ENCODE results near the gene SPATA2. TPM values are rescaled to one million over a fixed set of nuclear protein-coding genes. Genes with fewer than 3 reads are reported as not detected.
A peak's percentile ranks its signal among the peaks of the same experiment; 100 is the strongest.

The SPATA2 gene

DNA sequence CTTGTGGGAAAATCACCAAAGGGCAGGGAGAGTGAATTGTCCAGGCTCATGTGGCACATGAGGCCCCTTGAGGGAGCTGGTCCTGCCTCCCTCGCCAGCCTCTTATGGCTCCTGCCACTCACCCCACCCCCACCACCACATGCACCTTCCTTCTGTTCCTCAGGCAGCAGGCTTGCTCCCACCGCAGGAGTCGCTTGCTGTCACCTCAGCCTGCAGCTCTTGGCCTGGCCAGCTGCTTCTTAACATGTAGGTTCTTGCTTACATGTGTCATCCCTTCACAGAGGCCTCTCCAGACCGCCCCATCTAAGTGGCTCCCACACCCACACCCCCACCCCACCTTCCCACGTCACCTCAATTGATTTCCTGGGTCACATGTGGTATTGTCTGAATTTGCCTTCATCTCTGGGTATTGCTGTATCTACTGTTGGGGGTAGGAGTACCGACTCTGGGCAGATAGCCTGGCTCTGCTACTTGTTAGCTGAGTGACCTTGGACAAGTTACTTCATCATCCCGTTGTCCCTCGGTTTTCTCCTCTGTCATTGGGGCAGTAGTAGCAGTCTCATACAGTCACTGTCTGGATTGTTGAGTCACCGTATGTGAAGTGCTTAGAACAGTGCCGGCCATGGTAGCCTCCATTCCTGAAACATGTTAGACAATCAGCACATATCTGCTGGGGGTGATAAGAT lies 61.0 kb downstream of the SPATA2 start:
- Histone ChIP-seq H4K91ac (ENCODE audit: low read depth, low read length, poor library complexity) (no peak overlapping the region), H3K27ac (replicated peaks; ENCODE audit: low read length) (no peak overlapping the region), H3K4me1 (ENCODE audit: control insufficient read depth in 2 of 2, insufficient read depth in 1 of 2, low read depth in 1 of 2, low read length in 2 of 2) (peaks cover 3 to 39% of the 10 kb centered on the region in 2 donors), H3K23ac (ENCODE audit: low read depth, low read length, poor library complexity) (peak overlapping the region; percentile 14), H4K8ac (ENCODE audit: low read depth, low read length) (no peak overlapping the region), H3K9me3 (replicated peaks in 1 of 2; ENCODE audit: control insufficient read depth in 2 of 2, insufficient read depth in 1 of 2, low read depth in 1 of 2, low read length in 2 of 2) (no peaks in the 10 kb centered on the region), H2BK120ac (ENCODE audit: low read depth, low read length) (no peak overlapping the region), H3K9ac (ENCODE audit: low read depth, low read length, poor library complexity) (no peak overlapping the region), H3K18ac (ENCODE audit: low read length) (no peak overlapping the region), H2BK12ac (ENCODE audit: low read length) (no peak overlapping the region), H3K36me3 (replicated peaks in 1 of 2; ENCODE audit: control insufficient read depth in 2 of 2, insufficient read depth in 2 of 2, low read length in 2 of 2) (peaks cover 2 to 39% of the 10 kb centered on the region in 2 donors), H2BK15ac (ENCODE audit: low read length) (no peak overlapping the region), H2AFZ (ENCODE audit: low read length) (no peak overlapping the region), H2AK5ac (ENCODE audit: low read depth, low read length) (no peak overlapping the region), H3K14ac (ENCODE audit: low read length) (peak overlapping the region; percentile 63), H3K79me1 (ENCODE audit: low read depth, low read length) (no peaks in the 10 kb centered on the region), H3K4me2 (ENCODE audit: insufficient read depth, low read length, poor library complexity, severe bottlenecking) (no peak overlapping the region), H2BK5ac (ENCODE audit: low read length) (no peak overlapping the region), H3K27me3 (ENCODE audit: control insufficient read depth in 3 of 3, insufficient read depth in 3 of 3, low read depth in 1 of 3, low read length in 3 of 3) (no peaks in the 10 kb centered on the region), H3K4ac (ENCODE audit: low read length) (no peak overlapping the region), H3K4me3 (ENCODE audit: low read length in 2 of 2) (no peak overlapping the region)
- DNase-seq (ENCODE audit: low spot score) = no peak
- WGBS, 2 donors (ENCODE audit: extremely low coverage in 2 of 2, insufficient read length in 2 of 2, insufficient replicate concordance in 1 of 2) = no CpG with 5 or more reads among the region's 10 CpGs

DNA sequence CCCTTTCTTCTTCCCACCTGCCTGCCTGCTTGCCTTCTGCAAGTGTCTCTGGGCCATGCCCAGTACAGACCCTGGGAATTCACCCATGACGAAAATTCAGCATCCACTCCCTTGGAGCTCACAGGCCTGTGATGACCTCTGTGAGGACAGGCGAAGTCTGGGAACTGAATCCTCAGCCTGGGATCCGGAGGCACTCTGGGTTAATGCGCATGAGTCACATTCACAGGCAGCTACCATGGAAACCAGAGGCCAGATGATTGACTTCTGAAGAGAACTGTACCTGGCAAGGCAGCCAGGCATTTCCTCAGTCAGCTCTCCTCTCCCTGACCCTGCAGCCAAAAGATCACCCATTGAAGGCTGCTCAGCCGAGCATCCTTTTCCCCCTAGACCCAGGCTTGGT lies 61.7 kb downstream of the SPATA2 start:
- Histone ChIP-seq H3K18ac (ENCODE audit: low read length) (no peak overlapping the region), H3K9me3 (replicated peaks in 1 of 2; ENCODE audit: control insufficient read depth in 2 of 2, insufficient read depth in 1 of 2, low read depth in 1 of 2, low read length in 2 of 2) (no peaks in the 10 kb centered on the region), H3K4me2 (ENCODE audit: insufficient read depth, low read length, poor library complexity, severe bottlenecking) (no peak overlapping the region), H3K4me3 (ENCODE audit: low read length in 2 of 2) (no peak overlapping the region), H3K27ac (replicated peaks; ENCODE audit: low read length) (no peak overlapping the region), H3K79me1 (ENCODE audit: low read depth, low read length) (no peaks in the 10 kb centered on the region), H4K8ac (ENCODE audit: low read depth, low read length) (no peak overlapping the region), H2BK5ac (ENCODE audit: low read length) (no peak overlapping the region), H3K27me3 (ENCODE audit: control insufficient read depth in 3 of 3, insufficient read depth in 3 of 3, low read depth in 1 of 3, low read length in 3 of 3) (no peaks in the 10 kb centered on the region), H2AFZ (ENCODE audit: low read length) (no peak overlapping the region), H3K23ac (ENCODE audit: low read depth, low read length, poor library complexity) (peak overlapping the region; percentile 14), H2AK5ac (ENCODE audit: low read depth, low read length) (no peak overlapping the region), H3K36me3 (replicated peaks in 1 of 2; ENCODE audit: control insufficient read depth in 2 of 2, insufficient read depth in 2 of 2, low read length in 2 of 2) (peaks cover 5 to 38% of the 10 kb centered on the region in 2 donors), H2BK120ac (ENCODE audit: low read depth, low read length) (no peak overlapping the region), H3K9ac (ENCODE audit: low read depth, low read length, poor library complexity) (no peak overlapping the region), H2BK12ac (ENCODE audit: low read length) (no peak overlapping the region), H4K91ac (ENCODE audit: low read depth, low read length, poor library complexity) (no peak overlapping the region), H3K4me1 (ENCODE audit: control insufficient read depth in 2 of 2, insufficient read depth in 1 of 2, low read depth in 1 of 2, low read length in 2 of 2) (peaks cover 3 to 39% of the 10 kb centered on the region in 2 donors), H3K14ac (ENCODE audit: low read length) (no peak overlapping the region), H3K4ac (ENCODE audit: low read length) (no peak overlapping the region), H2BK15ac (ENCODE audit: low read length) (no peak overlapping the region)
- no peak for DNase-seq (ENCODE audit: low spot score)
- WGBS, 2 donors (ENCODE audit: extremely low coverage in 2 of 2, insufficient read length in 2 of 2, insufficient replicate concordance in 1 of 2) = no CpG with 5 or more reads among the region's 5 CpGs

Small RNAs within 50 kb of the gene (small RNA-seq; reads per million reads assigned to genes)
- not detected for gene RF00017 (ENCODE audit: insufficient read depth)
- not detected for gene RF00019 (ENCODE audit: insufficient read depth)
